Measurements from ENCODE around the gene BMPR2.
A peak's percentile ranks its signal among the peaks of the same experiment; 100 is the strongest.

BMPR2 gene

DNA sequence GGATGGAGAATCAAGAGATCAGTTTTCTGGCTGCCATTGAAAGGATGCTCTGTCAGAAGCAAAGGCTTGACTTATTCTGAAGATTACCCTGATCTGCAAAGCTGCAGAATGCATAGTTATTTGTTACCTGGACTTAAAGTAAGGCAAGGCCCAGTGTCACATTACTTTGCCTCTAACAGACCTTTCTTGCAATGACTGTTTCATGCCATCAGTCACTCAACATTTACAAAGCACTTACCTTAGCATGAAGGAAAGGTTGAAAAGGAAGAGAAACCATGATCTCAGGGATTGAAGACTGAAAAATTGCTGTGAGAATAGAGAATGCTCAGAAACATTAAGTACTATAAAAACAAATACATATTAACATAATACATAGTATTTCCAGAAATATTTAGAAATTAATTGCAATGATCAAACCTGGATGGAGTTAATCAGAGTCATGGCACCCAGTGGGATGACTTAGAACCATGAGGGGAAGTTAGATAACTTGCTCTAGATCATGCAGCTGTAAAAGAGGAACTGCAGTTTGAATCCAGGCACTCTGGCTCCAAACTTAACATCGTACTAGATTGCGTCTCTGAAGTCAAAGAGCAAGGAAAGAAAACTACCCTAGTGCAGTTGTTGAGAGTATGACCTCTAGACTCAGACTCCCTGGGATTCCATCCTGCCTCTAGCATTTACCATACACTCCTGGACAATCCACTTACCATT is 232.2 kb downstream of the BMPR2 start:
- no peak for DNase-seq

DNA sequence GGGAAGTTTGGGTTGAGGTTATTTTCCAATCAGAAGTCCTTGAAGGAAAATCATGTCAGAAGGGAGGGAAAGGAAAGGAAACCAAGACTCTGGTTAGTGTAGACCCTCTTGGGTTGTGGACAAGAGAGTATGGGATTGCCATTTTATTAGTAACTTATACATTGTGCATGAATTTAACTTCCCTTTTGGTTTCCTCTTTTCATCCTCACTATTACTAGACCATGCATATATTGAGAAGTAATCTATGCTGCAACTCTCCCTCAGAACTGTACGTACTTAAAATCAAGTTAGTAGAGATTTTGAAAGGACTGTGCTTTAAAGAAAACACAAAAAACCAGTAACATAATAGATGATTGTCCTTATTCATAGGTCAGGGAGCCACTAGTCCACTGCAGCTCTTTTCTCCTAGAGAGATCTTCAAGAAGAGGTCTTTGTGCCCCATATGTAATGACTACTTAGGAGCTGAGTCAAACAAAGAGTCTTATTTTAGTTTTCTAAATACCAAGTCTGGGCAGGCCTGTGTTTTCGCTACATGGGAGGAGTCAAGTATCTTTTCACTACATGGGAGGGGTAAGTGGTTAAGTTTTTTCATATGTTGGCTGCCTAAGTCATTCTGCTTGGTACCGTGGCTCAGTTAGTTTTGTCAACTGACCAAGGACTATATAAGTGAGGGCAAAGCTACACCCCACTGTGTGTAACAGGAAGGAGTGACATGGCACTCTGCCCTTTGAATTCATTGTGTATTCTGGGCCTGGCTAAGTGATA is 233.4 kb downstream of the BMPR2 start:
- peak in 1 of 5 experiments; percentile 62 for DNase-seq

DNA sequence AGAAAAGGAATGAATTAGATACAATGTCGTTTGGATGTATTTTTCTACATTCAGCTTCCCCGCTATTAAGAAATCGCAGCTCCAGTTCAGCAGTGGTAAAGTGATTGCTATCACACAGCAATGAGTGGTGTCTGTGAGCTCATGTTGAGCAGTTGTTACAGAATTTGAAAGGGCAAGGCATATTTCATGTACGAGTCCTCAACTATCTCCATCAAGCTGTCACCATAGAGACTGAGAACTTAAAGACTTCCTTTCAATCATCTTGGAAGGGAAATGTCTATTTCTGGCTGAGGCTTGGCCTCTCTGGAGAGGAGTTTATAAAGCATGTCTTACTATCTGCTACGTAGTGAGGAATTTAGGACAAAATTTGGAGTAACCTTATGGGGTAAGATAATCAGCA is 234.3 kb downstream of the BMPR2 start:
- no peak for DNase-seq

DNA sequence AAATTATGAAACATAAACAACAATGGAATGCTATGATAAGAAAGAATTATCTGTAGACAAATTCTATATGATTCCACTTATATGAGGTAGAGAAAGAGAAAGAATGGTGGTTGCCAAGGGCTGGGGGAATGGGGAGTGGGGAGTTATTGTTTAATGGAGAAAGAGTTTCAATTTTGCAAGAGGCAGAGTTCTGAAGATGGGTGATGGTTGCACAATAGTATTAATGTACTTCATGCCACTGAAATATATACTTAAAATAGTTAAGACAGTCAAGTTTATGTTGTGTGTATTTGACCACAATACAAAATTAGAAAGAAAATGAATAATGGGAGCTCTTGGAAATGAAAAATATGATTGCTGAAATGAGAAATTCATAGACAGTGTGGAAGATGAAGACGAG is 236.0 kb downstream of the BMPR2 start:
- DNase-seq, result no peak

DNA sequence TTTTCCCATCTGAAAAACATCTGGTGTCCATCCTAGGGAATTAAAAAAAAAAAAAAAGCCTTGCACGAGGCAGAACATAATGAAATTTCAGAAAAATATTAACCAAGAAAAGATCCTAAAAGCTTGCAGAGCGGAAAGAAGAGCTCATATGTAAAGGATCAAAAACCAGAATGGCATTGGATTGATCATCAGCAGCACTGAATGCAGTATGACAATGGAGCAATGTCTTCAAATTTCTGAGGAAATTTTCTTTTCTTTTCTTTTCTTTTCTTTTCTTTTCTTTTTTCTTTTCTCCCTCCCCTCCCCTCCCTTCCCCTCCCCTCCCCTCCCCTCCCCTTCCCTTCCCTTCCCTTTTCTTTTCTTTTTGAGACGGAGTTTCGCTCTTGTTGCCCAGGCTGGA is 237.4 kb downstream of the BMPR2 start:
- DNase-seq, result no peak

Data from T-helper 2 cell (primary cell).